ENCODE data around the gene RMDN2.

DNA sequence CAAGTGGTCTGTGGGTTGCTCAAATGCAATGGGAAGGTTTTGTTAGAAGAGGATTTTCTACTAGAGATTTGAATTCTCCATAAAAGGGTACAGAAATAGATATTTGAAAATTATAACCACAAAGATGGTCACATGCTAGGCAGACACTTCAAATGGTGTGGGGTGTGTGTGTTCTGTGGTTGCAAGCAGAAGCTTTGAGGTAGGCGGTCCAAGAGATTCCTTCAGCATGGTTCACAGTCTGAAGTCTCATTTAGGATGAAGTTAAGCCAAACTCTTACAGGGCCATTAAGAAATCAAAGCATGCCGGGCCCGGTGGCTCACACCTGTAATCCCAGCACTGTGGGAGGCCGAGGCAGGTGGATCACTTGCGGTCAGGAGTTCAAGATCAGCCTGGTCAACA, 38.3 kb upstream of the RMDN2 start:
- TF ChIP-seq, protein P1, sequence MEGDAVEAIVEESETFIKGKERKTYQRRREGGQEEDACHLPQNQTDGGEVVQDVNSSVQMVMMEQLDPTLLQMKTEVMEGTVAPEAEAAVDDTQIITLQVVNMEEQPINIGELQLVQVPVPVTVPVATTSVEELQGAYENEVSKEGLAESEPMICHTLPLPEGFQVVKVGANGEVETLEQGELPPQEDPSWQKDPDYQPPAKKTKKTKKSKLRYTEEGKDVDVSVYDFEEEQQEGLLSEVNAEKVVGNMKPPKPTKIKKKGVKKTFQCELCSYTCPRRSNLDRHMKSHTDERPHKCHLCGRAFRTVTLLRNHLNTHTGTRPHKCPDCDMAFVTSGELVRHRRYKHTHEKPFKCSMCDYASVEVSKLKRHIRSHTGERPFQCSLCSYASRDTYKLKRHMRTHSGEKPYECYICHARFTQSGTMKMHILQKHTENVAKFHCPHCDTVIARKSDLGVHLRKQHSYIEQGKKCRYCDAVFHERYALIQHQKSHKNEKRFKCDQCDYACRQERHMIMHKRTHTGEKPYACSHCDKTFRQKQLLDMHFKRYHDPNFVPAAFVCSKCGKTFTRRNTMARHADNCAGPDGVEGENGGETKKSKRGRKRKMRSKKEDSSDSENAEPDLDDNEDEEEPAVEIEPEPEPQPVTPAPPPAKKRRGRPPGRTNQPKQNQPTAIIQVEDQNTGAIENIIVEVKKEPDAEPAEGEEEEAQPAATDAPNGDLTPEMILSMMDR (IDR thresholded peaks at IDR 0.05; ENCODE audit: low read length), result no peak
- no peak for TF ChIP-seq EZH2 (IDR thresholded peaks at IDR 0.05; ENCODE audit: borderline replicate concordance, low read length)
